ENCODE measurements around the gene GORAB. TPM values are rescaled to one million over a fixed set of nuclear protein-coding genes. Genes with fewer than 3 reads are reported as not detected.

Gene GORAB
- total and polyA plus RNA-seq, 2 donors (not counting 3 experiments of a cell fraction or from before 2014, with no cell fraction given) = 4.4 to 6.4 TPM

DNA sequence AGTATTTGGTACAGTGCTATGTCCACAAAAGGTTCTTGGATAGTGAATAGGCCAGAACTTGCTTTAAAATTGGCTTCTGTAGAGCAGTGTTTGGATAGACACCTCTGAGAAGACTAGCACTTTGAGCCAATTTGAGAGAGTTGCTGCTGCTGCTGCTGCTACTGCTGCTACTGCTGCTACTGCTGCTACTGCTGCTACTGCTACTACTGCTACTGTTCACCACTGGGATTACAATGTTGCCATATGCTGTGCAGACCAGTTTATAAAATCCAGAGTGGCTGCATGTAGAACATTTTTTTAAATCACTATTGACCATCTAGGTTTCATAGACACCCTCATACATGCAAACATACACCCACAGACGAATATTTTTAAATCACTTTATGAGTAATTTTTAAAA is 15.3 kb downstream of the GORAB start:
- Histone ChIP-seq H3K4me2 (ENCODE audit: insufficient read depth, low read length) (no peak overlapping the region), H3K79me2 (ENCODE audit: control insufficient read depth, insufficient read depth, low read length) (no peaks in the 10 kb centered on the region), H3K4me1 (ENCODE audit: control insufficient read depth, extremely low read depth, insufficient read depth, low read length) (peaks cover 3% of the 10 kb centered on the region), H3K4me3 (replicated peaks in 1 of 3; ENCODE audit: insufficient read depth in 1 of 3, low read depth in 1 of 3, low read length in 3 of 3) (no peak overlapping the region), H3K36me3 (ENCODE audit: control insufficient read depth in 2 of 2, extremely low read depth in 1 of 2, insufficient read depth in 2 of 2, low read length in 2 of 2) (peaks cover 13 to 24% of the 10 kb centered on the region in 2 experiments), H3K9ac (replicated peaks; ENCODE audit: extremely low read depth, insufficient read depth, low read length) (no peak overlapping the region), H3K27ac (ENCODE audit: insufficient read depth, low read depth, low read length) (no peak overlapping the region), H3K9me1 (replicated peaks; ENCODE audit: control insufficient read depth, extremely low read depth, insufficient read depth, low read length) (no peaks in the 10 kb centered on the region), H3K9me3 (replicated peaks; ENCODE audit: control insufficient read depth, insufficient read depth, low read length) (no peaks in the 10 kb centered on the region), H2AFZ (ENCODE audit: low read depth, low read length) (no peak overlapping the region), H4K20me1 (replicated peaks; ENCODE audit: control insufficient read depth, extremely low read depth, insufficient read depth, low read length) (no peaks in the 10 kb centered on the region), H3K27me3 (ENCODE audit: control insufficient read depth in 2 of 2, insufficient read depth in 2 of 2, low read length in 2 of 2) (no peaks in the 10 kb centered on the region)
- TF ChIP-seq POLR2A (IDR thresholded peaks at IDR 0.05; ENCODE audit: low read depth, low read length) (no peak), MYC (IDR thresholded peaks at IDR 0.05; ENCODE audit: low read depth, low read length) (no peak), CTCF (IDR thresholded peaks at IDR 0.05; ENCODE audit: extremely low read depth in 1 of 2, insufficient read depth in 1 of 2, low read depth in 1 of 2, low read length in 2 of 2) (no peak), GATA2 (IDR thresholded peaks at IDR 0.05; ENCODE audit: insufficient read depth, insufficient read length, low read depth, low read length) (no peak), JUN (IDR thresholded peaks at IDR 0.05; ENCODE audit: borderline replicate concordance, insufficient read depth, insufficient read length, low read depth) (no peak), POLR2AphosphoS5 (IDR thresholded peaks at IDR 0.05; ENCODE audit: insufficient read depth, low read depth, low read length) (no peak), FOS (IDR thresholded peaks at IDR 0.05; ENCODE audit: borderline replicate concordance, insufficient read depth, low read length) (no peak), MAX (IDR thresholded peaks at IDR 0.05; ENCODE audit: insufficient read depth, insufficient read length) (no peak), EZH2 (IDR thresholded peaks at IDR 0.05; ENCODE audit: borderline replicate concordance, low read depth, low read length, severe bottlenecking) (no peak)
- CTCF ChIA-PET = no interaction called here
- no peak for FAIRE-seq
- POLR2A ChIA-PET = no interaction called here
- dilution Hi-C loops (cut with MboI; ENCODE audit: extremely low pct_ligation_motif_present, low sequenced_read_pairs) (no loop called here), intact Hi-C loops (cut with micrococcal nuclease) (no loop called here)
- no TSS peak for BruUV-seq (replicated peaks)
- DNase-seq (ENCODE audit: low read depth, low spot score) = no peak

All from endothelial cell of umbilical vein (primary cell).